Adipocyte (in vitro differentiated cells): ENCODE measurements around the gene PITPNM3.

Source experiments
- DNase-seq: peaks from one replicate; pipeline ENCODE4 v3.0.0-alpha.2; 2015; ENCODE audit warnings: low read depth
- H3K27me3 ChIP-seq: replicated peaks from 2 replicates; pipeline ENCODE4 v1.7.0; 2013; ENCODE audit warnings: mild to moderate bottlenecking, low read length, moderate library complexity; ENCODE audit not compliant: control insufficient read depth, insufficient read depth
- H3K36me3 ChIP-seq: 2 replicates; pipeline ENCODE4 v1.7.0; 2013; ENCODE audit warnings: low read length, mild to moderate bottlenecking, moderate library complexity; ENCODE audit not compliant: control insufficient read depth, insufficient read depth, severe bottlenecking
- H3K4me1 ChIP-seq: 2 replicates; pipeline ENCODE4 v1.7.0; 2013; ENCODE audit warnings: mild to moderate bottlenecking, low read length, moderate library complexity; ENCODE audit not compliant: control insufficient read depth, insufficient read depth
- H3K4me3 ChIP-seq: 2 replicates; pipeline ENCODE4 v1.7.0; 2013; ENCODE audit warnings: mild to moderate bottlenecking, low read length, moderate library complexity
- H3K9ac ChIP-seq: 2 replicates; pipeline ENCODE4 v1.7.0; 2013; ENCODE audit warnings: mild to moderate bottlenecking, low read length, moderate library complexity
- H3K9me3 ChIP-seq: 2 replicates; pipeline ENCODE4 v1.7.0; 2013; ENCODE audit warnings: mild to moderate bottlenecking, low read length, moderate library complexity; ENCODE audit not compliant: control insufficient read depth

The PITPNM3 gene

DNA sequence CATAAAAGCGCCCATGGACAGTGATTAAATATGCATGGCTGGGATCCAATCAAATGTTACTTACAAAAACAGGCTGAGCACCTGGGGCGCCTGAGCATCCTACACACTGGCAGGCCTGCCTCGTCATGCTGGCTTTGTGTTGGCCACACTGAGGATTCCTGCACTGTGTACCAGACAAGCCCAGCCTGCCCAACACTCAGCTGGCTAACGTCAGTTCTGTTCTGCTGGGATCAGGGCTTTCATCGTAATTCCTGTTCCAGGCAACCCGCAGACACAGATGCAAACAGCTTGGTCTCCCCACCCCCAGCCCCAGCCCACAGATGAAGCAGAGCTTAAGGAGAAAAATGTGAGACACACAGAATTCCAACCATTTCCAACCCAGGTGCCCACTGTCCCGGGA lies 81.4 kb downstream of the PITPNM3 start:
- Histone ChIP-seq H3K27me3 (peaks cover 8% of the 10 kb centered on the region), H3K9me3 (no peaks in the 10 kb centered on the region), H3K9ac (no peak overlapping the region), H3K36me3 (no peaks in the 10 kb centered on the region), H3K4me3 (no peak overlapping the region), H3K4me1 (peaks cover 10% of the 10 kb centered on the region)
- DNase-seq: no peak

DNA sequence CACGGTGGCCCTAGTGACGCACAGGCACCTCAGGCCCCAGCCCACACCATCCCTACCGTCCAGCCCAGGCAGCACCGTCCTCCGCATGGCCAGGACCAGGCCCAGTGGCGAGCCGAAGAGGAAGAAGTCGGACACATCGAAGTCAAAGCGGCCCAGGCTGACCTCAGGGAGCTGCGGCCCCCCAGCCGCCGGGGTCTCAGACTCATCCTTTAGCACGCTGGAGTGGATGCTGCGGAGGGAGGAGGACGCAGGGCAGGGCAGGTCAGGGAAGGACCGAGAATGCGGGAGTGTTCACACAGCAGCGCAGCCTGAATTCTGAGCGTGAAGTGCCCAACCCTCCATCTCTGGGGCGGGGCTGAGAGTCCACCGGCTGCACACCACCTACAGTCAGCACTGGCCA lies 82.0 kb downstream of the PITPNM3 start:
- no peak overlapping the region for H3K9ac ChIP-seq
- no peak overlapping the region for H3K4me3 ChIP-seq
- DNase-seq: no peak
- no peaks in the 10 kb centered on the region for H3K36me3 ChIP-seq
- H3K4me1 ChIP-seq: peaks cover 10% of the 10 kb centered on the region
- no peaks in the 10 kb centered on the region for H3K9me3 ChIP-seq
- peaks cover 4% of the 10 kb centered on the region for H3K27me3 ChIP-seq

DNA sequence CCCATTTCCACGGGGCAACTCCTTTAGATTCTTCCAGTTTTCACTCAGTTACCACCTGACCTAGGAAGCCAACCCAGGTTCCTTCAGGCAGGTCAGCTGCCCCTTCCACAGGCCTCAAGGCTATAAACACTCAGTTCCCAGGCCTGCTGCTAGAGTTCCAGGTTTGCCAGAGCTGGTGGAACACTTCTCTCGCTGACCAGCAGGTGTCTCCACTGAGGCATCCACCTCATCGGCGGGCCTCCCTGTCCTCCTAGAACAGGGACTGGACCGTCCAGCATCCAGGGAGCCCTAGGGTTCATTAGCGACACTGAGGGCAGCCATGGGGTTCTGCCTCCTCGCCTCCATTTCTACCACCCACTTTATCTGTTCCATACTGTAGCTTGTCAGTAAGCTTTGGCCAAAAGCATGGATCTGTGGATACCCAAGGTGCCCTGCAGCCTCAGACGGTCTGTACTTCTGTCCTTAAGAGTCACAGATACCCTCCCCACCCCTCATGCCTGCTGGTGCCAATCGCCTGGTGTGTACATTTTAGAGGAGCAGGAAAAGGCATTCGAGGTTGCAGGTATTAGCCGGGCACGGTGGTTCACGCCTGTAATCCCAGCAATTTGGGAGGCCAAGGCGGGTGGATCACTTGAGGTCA lies 83.1 kb downstream of the PITPNM3 start:
- peak; percentile 84 for DNase-seq
- Histone ChIP-seq H3K9me3 (no peaks in the 10 kb centered on the region), H3K27me3 (no peaks in the 10 kb centered on the region), H3K4me3 (no peak overlapping the region), H3K36me3 (no peaks in the 10 kb centered on the region), H3K9ac (no peak overlapping the region), H3K4me1 (peaks cover 10% of the 10 kb centered on the region)

DNA sequence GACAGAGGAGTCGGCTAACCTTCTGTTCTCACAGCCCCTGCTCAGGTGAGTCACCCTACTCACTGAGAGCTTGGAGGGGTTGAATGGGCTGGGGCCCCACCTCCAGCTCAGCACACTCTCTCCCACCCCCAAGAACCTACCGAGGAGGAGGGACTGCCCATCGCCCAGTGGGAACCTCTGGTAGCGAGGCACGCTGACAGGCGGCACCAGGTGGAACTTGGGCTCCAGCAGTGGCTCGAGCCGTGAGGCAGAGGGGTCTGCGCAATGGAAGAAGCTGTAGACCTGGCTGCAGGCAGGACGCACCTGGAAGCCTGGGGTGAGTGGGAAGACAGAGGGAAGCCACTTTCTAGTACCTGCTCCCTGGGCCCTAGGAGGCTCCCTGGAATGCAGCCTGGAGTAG lies 83.8 kb downstream of the PITPNM3 start:
- Histone ChIP-seq H3K4me3 (no peak overlapping the region), H3K36me3 (no peaks in the 10 kb centered on the region)
- no peak for DNase-seq

DNA sequence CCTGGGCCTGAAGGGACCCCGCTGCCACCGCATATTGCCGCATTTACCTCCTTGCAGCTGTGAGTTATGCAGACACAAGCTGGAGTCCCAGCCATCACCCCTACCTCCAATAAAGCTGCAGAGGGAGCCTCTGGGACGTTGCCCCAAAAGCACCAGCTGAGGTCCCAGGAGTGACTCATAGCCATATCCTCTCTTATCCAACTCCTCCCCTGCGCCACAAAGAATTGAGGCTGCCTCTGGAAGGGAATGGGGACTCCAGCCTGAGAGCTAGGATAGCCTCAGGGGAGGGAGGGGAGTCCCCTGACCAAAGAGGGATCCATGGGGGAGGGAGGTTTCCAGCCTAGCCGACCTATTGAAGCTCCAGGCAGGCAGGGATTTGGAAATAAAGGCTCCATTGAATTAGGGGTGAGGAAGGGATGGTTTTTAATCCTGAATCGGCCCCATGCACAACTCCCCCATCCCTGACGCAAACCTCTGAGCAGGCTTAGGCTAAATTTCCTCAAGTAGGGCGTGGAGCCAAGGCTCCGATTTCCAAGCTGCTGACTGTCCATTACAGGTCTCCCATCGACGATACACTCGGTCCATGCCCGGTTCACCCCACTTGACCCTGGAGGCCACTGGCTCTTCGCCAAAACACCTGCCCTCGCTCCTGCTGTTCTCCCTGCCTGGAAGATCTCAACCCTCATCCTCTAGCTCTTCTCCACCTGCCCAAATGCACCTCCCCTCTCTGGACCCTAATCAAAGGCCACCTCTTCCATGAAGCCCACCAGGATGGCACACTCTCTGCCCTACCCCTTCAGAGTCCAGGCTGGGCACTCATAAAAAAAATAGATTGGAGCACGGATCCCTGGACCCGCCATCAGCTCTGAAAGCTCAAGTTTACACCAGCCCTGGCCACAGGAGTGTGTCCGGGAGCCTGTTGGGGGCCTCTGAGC lies 84.6 kb downstream of the PITPNM3 start:
- H3K36me3 ChIP-seq: no peaks in the 10 kb centered on the region
- no peak overlapping the region for H3K9ac ChIP-seq
- H3K4me3 ChIP-seq: no peak overlapping the region
- DNase-seq: peak; percentile 42
- H3K9me3 ChIP-seq: peaks cover 8% of the 10 kb centered on the region
- H3K27me3 ChIP-seq: no peaks in the 10 kb centered on the region
- peaks cover 10% of the 10 kb centered on the region for H3K4me1 ChIP-seq

More for the DNA sequence above, 83.8 kb downstream of the PITPNM3 start:
- no peaks in the 10 kb centered on the region for H3K27me3 ChIP-seq
- no peak overlapping the region for H3K9ac ChIP-seq
- H3K4me1 ChIP-seq: peaks cover 10% of the 10 kb centered on the region
- peaks cover 2% of the 10 kb centered on the region for H3K9me3 ChIP-seq

DNA sequence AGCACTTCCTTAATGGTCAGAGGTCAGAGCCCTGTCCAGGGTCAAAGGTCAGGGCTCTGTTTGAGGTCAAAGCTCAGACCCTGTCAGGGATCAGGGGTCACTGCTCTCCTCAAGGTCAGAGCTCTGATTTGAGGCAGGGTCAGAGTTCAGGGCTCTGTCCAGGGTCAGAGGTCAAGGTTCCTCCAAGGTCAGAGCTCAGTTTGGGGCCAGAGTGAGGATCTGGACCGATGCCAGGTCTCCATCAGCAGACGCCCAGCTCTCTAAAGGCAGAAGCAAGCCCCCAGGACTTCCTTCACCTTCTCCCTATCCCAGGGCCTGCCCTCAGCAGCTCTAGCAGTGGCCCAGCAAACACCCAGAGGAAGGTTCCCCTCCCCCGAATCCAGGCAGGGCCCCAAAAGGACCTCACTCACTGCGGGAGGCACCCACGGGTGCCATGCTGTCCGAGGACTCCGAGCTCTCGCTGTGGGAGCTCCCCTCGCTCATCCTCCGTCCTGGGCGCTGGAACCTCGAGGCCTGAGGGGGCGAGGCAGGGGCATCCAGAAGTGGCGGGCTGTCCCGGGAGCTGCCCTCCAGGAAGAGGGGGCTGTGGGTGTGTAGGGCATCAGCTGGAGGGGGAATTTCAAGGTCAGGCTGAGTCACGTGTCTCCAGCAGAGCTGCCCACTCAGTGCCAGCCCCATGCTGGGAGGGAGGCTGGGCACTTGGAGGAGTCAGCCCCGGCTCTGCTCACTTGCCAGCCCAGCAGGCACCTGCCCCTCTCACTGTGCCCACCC lies 85.4 kb downstream of the PITPNM3 start:
- Histone ChIP-seq H3K9ac (no peak overlapping the region), H3K4me1 (peaks cover 10% of the 10 kb centered on the region), H3K36me3 (no peaks in the 10 kb centered on the region), H3K9me3 (peaks cover 8% of the 10 kb centered on the region), H3K27me3 (no peaks in the 10 kb centered on the region), H3K4me3 (no peak overlapping the region)
- no peak for DNase-seq

DNA sequence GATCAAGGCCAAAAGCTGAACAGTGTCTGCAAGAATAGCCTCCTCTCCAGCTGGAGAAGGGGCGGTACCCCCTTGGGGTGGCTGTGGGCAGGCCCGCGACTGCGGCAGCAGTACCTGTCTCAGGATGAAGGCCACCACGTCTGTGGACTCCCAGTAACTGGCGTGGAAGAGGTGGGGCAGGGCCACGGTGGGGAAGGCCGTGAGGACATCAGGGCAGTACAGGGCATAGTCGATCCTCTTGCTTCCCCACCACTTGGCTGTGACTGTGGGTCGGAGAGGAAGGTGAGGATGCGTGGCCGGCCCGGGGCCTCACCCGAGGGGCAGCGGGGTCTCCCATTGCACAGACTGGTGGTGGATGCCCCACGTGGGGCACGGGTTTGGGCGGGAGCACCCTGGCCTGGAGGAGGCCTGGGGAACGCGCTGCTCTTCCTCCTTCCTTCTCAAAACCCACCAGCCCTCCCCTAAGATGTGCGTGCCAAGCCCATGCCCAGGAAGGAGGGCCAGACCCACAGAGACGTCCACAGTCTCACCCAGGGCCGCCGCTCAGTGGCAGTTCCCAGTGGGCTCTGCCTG lies 86.1 kb downstream of the PITPNM3 start:
- Histone ChIP-seq H3K36me3 (no peaks in the 10 kb centered on the region), H3K4me1 (peaks cover 10% of the 10 kb centered on the region), H3K4me3 (no peak overlapping the region), H3K9me3 (peaks cover 8% of the 10 kb centered on the region), H3K9ac (no peak overlapping the region), H3K27me3 (no peaks in the 10 kb centered on the region)
- DNase-seq: no peak

DNA sequence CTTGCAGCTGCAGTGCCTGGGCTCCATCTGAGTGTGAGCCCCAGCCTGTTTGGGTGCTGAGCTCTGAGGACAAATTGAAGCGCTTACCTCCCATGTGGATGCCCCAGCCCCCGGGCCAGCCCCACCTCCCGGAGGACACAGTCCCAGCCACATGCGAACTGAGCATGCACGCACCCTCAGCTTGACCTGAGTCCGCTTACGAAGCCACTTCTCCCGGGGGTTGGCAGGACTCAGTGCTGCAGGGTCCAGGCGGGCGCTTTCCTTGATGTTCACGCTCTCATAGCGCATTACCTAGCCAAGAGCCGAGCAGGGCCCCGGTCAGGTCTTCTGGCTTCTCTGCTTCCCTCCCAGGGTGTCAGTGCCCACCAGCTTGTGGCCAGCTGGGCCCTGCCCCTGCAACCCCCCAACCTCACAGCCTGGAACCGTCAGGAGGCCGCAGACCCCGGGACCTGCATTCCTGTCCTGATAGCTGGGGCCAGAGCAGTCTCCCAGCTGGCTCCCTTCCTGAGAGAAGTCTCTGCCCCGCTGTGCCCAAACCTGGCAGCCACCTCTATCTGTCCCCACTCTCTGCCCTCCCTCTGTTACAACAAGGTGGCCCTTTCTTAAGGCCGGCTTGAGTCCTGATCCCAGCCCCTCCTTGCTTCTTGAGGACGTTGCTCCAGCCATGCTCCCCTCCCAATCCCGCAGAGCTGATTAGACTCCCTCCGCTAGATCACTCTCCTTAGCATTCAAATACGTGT lies 88.1 kb downstream of the PITPNM3 start:
- no peak for DNase-seq
- Histone ChIP-seq H3K9me3 (peaks cover 8% of the 10 kb centered on the region), H3K36me3 (no peaks in the 10 kb centered on the region), H3K27me3 (no peaks in the 10 kb centered on the region), H3K4me3 (no peak overlapping the region), H3K9ac (no peak overlapping the region), H3K4me1 (peaks cover 10% of the 10 kb centered on the region)

DNA sequence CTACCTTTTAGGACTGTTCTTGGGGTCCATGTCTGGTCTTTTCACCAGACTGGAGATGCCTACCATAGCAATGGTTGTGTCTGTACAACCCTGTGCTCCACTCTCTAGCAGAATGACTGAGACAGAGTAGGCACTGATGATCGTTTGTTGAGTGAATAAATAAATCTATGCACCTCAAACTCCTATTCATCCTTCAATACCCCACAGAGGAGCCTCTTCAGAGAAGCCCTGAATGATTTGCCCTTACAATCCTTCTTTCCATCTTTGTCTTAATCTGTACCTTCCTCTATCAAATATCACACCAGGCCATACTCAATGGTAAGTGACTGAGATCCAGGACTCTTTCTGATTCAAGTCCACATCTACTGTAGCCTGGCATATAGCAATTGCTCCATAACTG lies 88.8 kb downstream of the PITPNM3 start:
- no peak overlapping the region for H3K9ac ChIP-seq
- H3K4me3 ChIP-seq: no peak overlapping the region
- H3K9me3 ChIP-seq: peaks cover 8% of the 10 kb centered on the region
- DNase-seq: no peak
- no peaks in the 10 kb centered on the region for H3K27me3 ChIP-seq
- no peaks in the 10 kb centered on the region for H3K36me3 ChIP-seq
- H3K4me1 ChIP-seq: peaks cover 10% of the 10 kb centered on the region

DNA sequence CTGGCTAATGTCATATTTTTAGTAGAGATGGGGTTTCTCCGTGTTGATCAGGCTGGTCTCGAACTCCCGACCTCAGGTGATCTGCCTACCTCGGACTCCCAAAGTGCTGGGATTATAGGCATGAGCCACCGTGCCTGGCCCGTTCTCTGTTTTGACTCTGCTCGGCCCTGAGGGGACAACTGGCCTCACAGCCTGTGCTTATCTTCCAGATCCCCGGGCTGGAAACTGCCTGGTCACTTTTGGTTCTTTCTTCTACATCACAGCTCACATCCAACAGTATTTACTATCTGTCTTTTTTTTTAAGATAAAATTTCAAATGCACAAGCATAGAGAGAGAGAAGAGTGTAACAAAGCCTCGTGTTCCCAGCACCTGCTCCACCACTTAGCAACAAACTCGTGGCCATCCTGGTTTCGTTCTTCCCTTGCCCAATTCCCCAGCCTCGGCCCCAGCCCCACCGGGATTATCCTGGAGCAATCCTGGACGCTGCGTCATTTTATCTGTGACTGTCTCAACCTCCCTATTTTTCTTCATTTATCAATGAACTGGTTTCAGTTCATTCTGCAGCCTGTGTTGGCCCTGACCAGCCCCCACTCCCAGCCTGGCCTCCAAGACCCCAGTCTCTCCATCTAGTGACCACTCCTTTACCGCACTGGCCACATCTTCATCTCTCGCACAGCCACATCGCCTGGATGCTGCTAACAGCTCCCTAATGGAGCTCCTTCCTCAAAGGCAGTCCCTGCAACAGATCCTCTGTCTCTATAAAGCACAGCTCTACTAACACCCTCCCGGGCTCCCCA lies 91.0 kb downstream of the PITPNM3 start:
- Histone ChIP-seq H3K4me3 (no peak overlapping the region), H3K4me1 (no peaks in the 10 kb centered on the region), H3K27me3 (no peaks in the 10 kb centered on the region), H3K36me3 (no peaks in the 10 kb centered on the region), H3K9me3 (peaks cover 8% of the 10 kb centered on the region), H3K9ac (no peak overlapping the region)
- no peak for DNase-seq
